Measurements from ENCODE around the gene TMBIM6.
"Not testable (repeated sequence)": the region's sequence is repeated elsewhere in the genome, so short reads cannot be mapped to it uniquely, and the experiment has no call there.

Gene TMBIM6

GRCh38 chr12:49730050-49730449 lies 11.3 kb upstream of the TMBIM6 start:
- DNase-seq (ENCODE audit: low read depth), result no peak

GRCh38 chr12:49730568-49731101 lies 10.7 kb upstream of the TMBIM6 start:
- peak; percentile 35 for DNase-seq (ENCODE audit: low read depth)

- DNase-seq (ENCODE audit: low read depth), result no peak
These were observed 7.9 kb upstream of the TMBIM6 start for GRCh38 chr12:49733219-49734017.

GRCh38 chr12:49734900-49735299 lies 6.5 kb upstream of the TMBIM6 start:
- not testable (repeated sequence) for DNase-seq (ENCODE audit: low read depth)

- not testable (repeated sequence) for DNase-seq (ENCODE audit: low read depth)
These were observed 2.6 kb upstream of the TMBIM6 start for GRCh38 chr12:49738721-49739120.

GRCh38 chr12:49740277-49740676 lies 1.1 kb upstream of the TMBIM6 start:
- not testable (repeated sequence) for DNase-seq (ENCODE audit: low read depth)

GRCh38 chr12:49741882-49742620 lies 694 bp downstream of the TMBIM6 start:
- peak; percentile 61 for DNase-seq (ENCODE audit: low read depth)

GRCh38 chr12:49744363-49744885 lies 3.1 kb downstream of the TMBIM6 start:
- DNase-seq (ENCODE audit: low read depth), result no peak

GRCh38 chr12:49748306-49748705 lies 6.9 kb downstream of the TMBIM6 start:
- peak; percentile 18 for DNase-seq (ENCODE audit: low read depth)

GRCh38 chr12:49748800-49749199 lies 7.4 kb downstream of the TMBIM6 start:
- DNase-seq (ENCODE audit: low read depth), result no peak

- DNase-seq (ENCODE audit: low read depth), result peak; percentile 93
These were observed 9.0 kb downstream of the TMBIM6 start for GRCh38 chr12:49750027-49750995.

GRCh38 chr12:49750996-49751393 lies 9.6 kb downstream of the TMBIM6 start:
- no peak for DNase-seq (ENCODE audit: low read depth)

- no peak for DNase-seq (ENCODE audit: low read depth)
These were observed 20.5 kb downstream of the TMBIM6 start for GRCh38 chr12:49761677-49762467.

- DNase-seq (ENCODE audit: low read depth), result no peak
These were observed 21.1 kb downstream of the TMBIM6 start for GRCh38 chr12:49762468-49762847.

GRCh38 chr12:49763006-49763591 lies 21.7 kb downstream of the TMBIM6 start:
- DNase-seq (ENCODE audit: low read depth), result peak; percentile 41

- no peak for DNase-seq (ENCODE audit: low read depth)
These were observed 22.8 kb downstream of the TMBIM6 start for GRCh38 chr12:49764126-49764525.

GRCh38 chr12:49766115-49766455 lies 24.7 kb downstream of the TMBIM6 start:
- no peak for DNase-seq (ENCODE audit: low read depth)

- peak; percentile 19 for DNase-seq (ENCODE audit: low read depth)
These were observed 26.0 kb downstream of the TMBIM6 start for GRCh38 chr12:49767333-49767732.

- DNase-seq (ENCODE audit: low read depth), result not testable (repeated sequence)
These were observed 31.7 kb downstream of the TMBIM6 start for GRCh38 chr12:49773102-49773501.

GRCh38 chr12:49776413-49776812 lies 35.1 kb downstream of the TMBIM6 start:
- peak; percentile 75 for DNase-seq (ENCODE audit: low read depth)

GRCh38 chr12:49776858-49777257 lies 35.5 kb downstream of the TMBIM6 start:
- DNase-seq (ENCODE audit: low read depth), result no peak

All from amniotic epithelial cell (primary cell).